Activated B cell treated with CpG ODN at 0.5 μM for 24 hours (primary cell): Measurements from ENCODE around the gene SCAF8. TPM values are rescaled to one million over a fixed set of nuclear protein-coding genes. Genes with fewer than 3 reads are reported as not detected.

Experiments
- ATAC-seq: fragments of 200-7000 bp; cut with Tn5 transposase; one replicate; pipeline ENCODE4 v1.10.0; 2021; ENCODE audit warnings: low read depth, mild to moderate bottlenecking, moderate library complexity
- CTCF ChIA-PET: fragments of 350-600 bp; sonication (Branson Sonifier 250); formaldehyde crosslinking; loops from one replicate; lab custom pipeline; 2021; ENCODE audit warnings: antibody characterized with exemption; lab: Charles Lee
- POLR2A ChIA-PET: fragments of 350-600 bp; sonication (Branson Sonifier 250); formaldehyde crosslinking; loops from one replicate; lab custom pipeline; 2021; ENCODE audit warnings: antibody characterized with exemption; lab: Charles Lee
- DNase-seq: peaks from one replicate; pipeline ENCODE4 v3.0.0; 2022
- H3K27ac Mint-ChIP-seq: one replicate; pipeline ENCODE4 v1.8.0; 2020; ENCODE audit warnings: mixed read lengths
- H3K27me3 Mint-ChIP-seq: one replicate; pipeline ENCODE4 v1.8.0; 2021; ENCODE audit warnings: mixed read lengths
- H3K36me3 Mint-ChIP-seq: one replicate; pipeline ENCODE4 v1.8.0; 2021; ENCODE audit warnings: low read depth, mixed read lengths
- H3K4me1 Mint-ChIP-seq: one replicate; pipeline ENCODE4 v1.8.0; 2021; ENCODE audit warnings: mixed read lengths
- H3K4me3 Mint-ChIP-seq: one replicate; pipeline ENCODE4 v1.8.0; 2020; ENCODE audit warnings: mild to moderate bottlenecking, mixed read lengths
- H3K9me3 Mint-ChIP-seq: one replicate; pipeline ENCODE4 v1.8.0; 2020; ENCODE audit warnings: mixed read lengths
- CTCF ChIP-seq: fragments of 200-600 bp; IDR thresholded peaks from one replicate; pipeline ENCODE4 v1.8.0; 2022; ENCODE audit warnings: antibody characterized with exemption, mild to moderate bottlenecking
- intact Hi-C: fragments of 100-400 bp; cut with micrococcal nuclease; formaldehyde crosslinking; loops from one replicate; pipeline ENCODE4 v1.15.1; 2024
- total RNA-seq: library from RNA; stranded (reverse); gene quantifications from 2 replicates; pipeline ENCODE4 v1.2.3, GENCODE V29; 2022

The SCAF8 gene
- total RNA-seq, 1 donor from 2014 or later, result 65.2 TPM

GRCh38 chr6:154874773-154875592 lies 141.8 kb downstream of the SCAF8 start:
- Mint-ChIP-seq H3K36me3 (peaks cover 18% of the 10 kb centered on the region), H3K4me1 (peaks cover 25% of the 10 kb centered on the region), H3K27me3 (no peaks in the 10 kb centered on the region), H3K27ac (no peak overlapping the region), H3K9me3 (no peaks in the 10 kb centered on the region), H3K4me3 (no peak overlapping the region)
- POLR2A ChIA-PET, result no interaction called here
- no peak for TF ChIP-seq CTCF
- DNase-seq, result no peak
- ATAC-seq, result no peak
- intact Hi-C loops, result no loop called here
- CTCF ChIA-PET, result no interaction called here

GRCh38 chr6:154876486-154877280 lies 143.5 kb downstream of the SCAF8 start:
- no peaks in the 10 kb centered on the region for H3K9me3 Mint-ChIP-seq
- H3K27ac Mint-ChIP-seq, result no peak overlapping the region
- H3K4me1 Mint-ChIP-seq, result peaks cover 25% of the 10 kb centered on the region
- intact Hi-C loops, result no loop called here
- ChIA-PET POLR2A (no interaction called here), CTCF (interaction anchor here (1.3 kb wide), 1 partner anchor 9 kb away, joined by 4 read pairs; no protein-coding TSS in a partner anchor)
- no peaks in the 10 kb centered on the region for H3K27me3 Mint-ChIP-seq
- H3K4me3 Mint-ChIP-seq, result no peak overlapping the region
- DNase-seq (no peak), ATAC-seq (no peak)
- peaks cover 18% of the 10 kb centered on the region for H3K36me3 Mint-ChIP-seq
- TF ChIP-seq CTCF, result no peak

- Mint-ChIP-seq H3K4me3 (no peak overlapping the region), H3K36me3 (peaks cover 28% of the 10 kb centered on the region), H3K4me1 (peaks cover 25% of the 10 kb centered on the region), H3K27ac (no peak overlapping the region), H3K9me3 (no peaks in the 10 kb centered on the region), H3K27me3 (no peaks in the 10 kb centered on the region)
- no peak for DNase-seq
- POLR2A ChIA-PET, result no interaction called here
- TF ChIP-seq CTCF, result no peak
- no peak for ATAC-seq
- CTCF ChIA-PET, result no interaction called here
- intact Hi-C loops, result no loop called here
Measured at GRCh38 chr6:154878871-154879491, 145.8 kb downstream of the SCAF8 start.

- TF ChIP-seq CTCF, result no peak
- H3K9me3 Mint-ChIP-seq, result no peaks in the 10 kb centered on the region
- H3K27ac Mint-ChIP-seq, result no peak overlapping the region
- intact Hi-C loops, result no loop called here
- H3K4me1 Mint-ChIP-seq, result no peaks in the 10 kb centered on the region
- no peak for DNase-seq
- ATAC-seq, result no peak
- ChIA-PET CTCF (interaction anchor here (1.6 kb wide), 1 partner anchor 14 kb away, joined by 4 read pairs; no protein-coding TSS in a partner anchor), POLR2A (no interaction called here)
- no peak overlapping the region for H3K4me3 Mint-ChIP-seq
- no peaks in the 10 kb centered on the region for H3K27me3 Mint-ChIP-seq
- peaks cover 39% of the 10 kb centered on the region for H3K36me3 Mint-ChIP-seq
Measured at GRCh38 chr6:154882107-154882506, 148.9 kb downstream of the SCAF8 start.

Other genes with a start within 250 kb of the SCAF8 start
- 0.20 TPM in 1 of 2 replicates, not detected in the other for gene CNKSR3, start 222.7 kb upstream of the SCAF8 start, total RNA-seq